Measurements from ENCODE around the gene PHACTR1.

PHACTR1 gene

DNA sequence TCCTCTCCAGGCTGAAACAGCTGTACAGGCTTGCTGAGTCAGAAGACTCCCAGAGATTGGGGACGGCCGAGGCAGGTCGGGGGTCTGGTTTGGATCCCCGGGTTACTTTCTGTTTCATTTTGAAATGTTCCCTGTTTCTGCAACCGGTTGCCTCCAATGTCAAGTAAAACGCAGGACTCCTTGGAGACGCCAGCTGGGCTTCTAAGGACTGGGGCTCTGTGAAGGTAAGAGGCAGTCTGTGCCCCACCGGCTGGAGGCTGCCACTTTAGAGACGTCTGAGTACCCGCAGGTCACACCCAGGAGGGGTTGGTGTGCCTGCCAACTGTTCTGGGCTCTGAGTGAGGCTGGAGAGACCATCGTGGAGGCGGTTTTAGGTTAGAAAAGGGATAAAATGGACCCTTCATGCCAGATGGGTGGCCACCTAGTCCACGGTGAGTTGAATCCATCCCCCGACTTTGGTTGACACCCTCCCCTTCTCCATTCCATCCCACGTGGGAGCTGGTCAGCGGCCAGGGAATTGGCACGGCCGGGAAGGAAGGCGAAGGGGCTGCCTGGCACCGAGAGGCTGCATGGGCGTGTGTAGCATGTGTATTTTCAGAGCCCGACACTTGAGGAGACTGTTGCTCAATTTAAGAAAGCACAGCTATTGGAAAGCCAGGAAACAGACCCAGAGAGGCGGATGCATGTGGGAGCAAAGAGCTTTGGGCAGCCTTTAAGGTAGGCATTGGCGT lies 240.9 kb downstream of the PHACTR1 start:
- DNase-seq: peak; percentile 2

DNA sequence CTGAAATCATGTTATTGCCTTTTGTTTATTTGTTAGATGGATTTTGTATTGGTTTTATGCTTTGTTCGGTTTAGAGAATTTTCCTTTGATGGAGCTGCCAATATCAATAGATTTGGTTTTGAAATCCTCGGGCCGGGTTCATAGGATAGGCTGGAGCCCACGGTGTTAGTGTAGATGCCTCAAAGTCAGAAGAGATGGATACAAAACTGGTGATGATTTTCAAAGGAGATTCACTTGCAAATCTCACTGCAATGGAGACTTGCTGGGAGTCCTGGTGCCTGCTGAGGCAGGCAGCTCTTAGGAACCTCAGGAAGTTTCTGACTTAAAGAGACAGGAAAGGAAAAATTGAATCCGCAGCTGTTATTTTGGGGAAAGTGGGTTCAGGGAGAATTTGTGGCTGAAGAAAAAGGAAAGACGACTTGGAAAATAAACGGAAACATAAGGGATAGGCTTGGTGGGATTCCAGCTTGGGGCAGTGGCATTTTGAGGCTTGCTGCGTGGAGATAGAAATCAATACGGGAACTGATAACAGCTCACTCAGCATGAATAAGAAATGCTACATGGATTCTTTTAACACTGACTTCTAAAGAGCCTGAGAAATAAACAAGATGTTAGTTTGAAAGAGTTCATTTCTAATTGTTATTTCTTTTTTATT lies 241.6 kb downstream of the PHACTR1 start:
- no peak for DNase-seq

DNA sequence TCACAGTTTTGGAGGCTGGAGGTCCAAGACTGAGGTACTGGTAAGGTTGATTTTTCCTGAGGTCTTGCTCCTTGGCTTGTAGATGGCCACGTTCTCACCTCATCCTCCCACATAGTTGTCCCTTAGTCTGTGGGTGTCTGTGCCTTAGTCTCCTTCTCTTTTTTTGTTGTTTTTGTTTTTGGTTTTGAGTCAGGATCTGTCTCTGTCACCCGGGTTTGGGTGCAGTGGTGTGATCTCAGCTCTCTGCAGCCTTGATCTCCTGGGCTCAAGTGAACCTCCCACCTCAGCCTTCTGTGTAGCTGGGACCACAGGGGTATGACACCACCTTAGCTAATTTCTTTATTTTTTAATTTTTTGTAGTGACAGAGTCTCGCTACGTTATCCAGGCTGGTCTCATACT lies 245.2 kb downstream of the PHACTR1 start:
- no peak for DNase-seq

DNA sequence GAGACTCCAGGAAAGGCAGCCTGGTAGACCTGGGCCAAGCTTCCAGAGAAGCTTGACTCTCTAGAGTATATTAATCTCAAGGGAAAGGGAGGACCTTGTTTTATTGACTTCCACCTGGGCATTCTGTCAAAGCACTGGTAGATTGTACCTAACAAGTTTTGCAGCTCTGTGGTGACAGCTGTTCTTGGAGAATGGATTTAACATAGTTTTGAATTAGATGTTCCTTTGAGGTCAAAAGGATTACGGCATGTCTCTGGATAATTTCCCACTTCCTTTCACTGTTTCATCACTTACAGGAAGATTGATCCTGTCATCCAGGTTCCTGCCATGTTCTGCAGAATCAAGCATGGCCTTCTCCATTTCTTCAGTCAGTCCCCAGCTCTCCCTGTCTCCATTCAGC lies 246.0 kb downstream of the PHACTR1 start:
- no peak for DNase-seq

DNA sequence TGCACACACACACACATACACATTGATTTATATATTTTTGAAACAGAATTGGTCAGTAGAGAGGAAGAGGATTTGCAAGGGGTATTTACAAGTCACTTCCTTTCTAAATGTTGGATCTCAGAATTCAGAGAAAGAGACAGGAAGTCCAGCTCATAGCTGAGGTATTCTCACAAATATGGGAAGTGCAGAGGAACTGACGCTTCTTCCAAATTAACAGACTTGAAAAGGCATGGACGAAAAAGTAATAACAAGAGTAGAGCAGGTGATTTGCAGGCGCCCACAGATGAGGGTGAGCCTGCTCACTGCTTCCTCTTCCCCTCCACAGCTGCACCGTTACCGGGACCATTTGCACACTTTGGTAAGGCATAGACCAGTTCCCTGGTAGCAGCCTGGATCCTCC lies 246.4 kb downstream of the PHACTR1 start:
- no peak for DNase-seq

DNA sequence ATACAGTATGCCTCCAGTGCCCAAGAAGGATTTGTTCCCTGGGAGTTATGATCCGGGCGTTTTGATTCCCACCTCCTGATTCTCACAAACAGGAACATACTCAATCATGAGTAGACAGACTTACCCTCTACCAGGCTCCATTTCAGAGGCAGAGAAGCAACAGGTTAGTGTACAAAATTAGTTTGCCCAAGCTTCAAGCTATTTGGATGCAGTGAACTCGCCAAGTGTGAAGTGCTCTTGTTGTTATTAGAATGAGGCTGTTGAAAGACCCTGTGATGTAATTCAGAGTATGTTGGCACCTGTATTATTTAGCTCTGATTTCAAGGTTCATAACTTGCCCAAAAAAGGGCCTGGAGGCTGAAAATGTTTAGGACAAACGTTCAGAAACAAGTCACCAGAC lies 247.0 kb downstream of the PHACTR1 start:
- no peak for DNase-seq

DNA sequence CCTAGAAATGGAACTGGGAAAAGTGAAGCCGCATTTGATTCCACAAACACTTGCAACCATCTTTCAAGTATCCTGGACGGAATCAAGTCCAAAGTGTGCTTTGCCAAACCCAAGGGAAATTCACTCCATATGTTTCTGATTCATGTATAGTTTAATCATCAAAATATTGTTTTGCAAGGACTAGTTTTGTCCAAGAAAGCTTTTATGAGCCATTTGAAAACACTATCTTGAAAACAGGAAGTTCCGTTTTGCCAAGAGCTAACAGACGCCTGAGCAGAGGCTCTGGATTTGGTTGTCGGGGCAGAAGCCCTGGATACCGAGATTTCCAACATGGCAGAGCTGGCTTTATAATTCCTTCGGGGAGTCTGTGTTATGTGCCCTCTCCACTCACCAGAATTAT lies 251.1 kb downstream of the PHACTR1 start:
- DNase-seq: no peak

DNA sequence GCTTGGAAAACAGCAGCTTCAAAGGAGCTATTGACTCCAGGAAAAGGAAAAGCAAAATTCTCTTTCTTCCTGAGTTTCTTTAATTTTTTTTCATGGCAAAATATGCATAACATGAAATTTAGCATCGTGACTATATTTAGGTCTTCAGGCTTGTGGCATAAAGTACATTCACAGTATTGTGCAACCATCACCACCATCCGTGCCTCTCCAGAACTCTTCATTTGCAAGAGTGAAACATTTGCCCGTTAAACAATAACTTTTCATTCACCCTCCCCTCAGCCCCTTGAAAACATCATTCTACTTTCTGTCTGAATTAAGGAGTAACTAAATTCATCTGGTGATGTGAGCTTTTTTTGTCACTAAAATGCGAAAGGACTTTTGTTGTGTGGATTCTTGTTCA lies 251.7 kb downstream of the PHACTR1 start:
- DNase-seq: no peak

DNA sequence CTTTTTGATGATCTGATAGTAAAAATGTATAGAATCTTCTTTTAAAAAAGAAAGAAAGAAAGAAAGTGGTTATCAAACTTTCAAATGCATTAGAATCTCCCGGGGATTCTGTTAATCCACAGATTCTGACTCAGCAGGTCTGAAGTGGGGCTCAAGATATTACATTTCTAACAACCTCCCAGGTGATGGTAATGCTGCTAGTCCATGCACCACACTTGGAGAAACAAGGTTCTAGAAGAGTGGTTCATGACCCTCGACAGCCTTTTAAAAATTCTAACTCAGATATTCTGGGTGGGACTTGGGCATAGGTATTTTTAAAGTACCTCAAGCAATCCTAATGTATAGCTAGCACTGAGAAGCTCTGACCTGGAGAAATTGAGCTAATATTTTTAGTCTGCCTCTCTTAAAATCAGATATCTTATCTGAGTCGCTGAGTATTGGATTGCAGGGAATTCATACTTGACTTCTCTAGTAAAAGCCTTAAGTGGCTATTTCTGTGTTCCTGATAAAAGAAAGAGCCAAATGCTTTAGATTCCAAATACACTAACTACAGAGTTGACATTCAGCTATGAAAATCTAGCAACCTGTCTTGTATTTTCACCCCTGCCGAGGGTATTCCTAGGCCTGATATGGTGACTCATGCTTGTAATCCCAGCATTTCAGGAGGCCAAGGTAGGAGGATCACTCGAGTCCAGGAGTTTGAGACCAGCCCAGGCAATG lies 252.4 kb downstream of the PHACTR1 start:
- no peak for DNase-seq

DNA sequence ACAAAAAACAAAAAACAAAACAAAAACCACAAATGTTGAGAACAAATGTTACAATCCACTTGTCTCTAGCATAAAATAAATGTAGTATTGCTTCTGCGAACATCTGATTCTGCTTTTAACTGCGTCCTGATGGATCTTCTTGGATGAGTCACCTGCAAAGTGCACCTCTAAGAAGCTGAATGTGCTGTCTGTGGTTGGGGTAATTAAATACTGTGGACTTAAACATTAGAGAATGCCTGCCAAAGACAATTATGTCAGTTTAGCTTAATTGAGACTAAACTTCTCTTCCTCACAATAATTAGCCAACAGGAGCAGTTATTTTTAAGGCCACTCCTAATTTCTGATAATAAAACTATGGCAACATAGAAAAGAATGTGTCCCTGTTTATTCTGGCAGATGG lies 253.4 kb downstream of the PHACTR1 start:
- no peak for DNase-seq

DNA sequence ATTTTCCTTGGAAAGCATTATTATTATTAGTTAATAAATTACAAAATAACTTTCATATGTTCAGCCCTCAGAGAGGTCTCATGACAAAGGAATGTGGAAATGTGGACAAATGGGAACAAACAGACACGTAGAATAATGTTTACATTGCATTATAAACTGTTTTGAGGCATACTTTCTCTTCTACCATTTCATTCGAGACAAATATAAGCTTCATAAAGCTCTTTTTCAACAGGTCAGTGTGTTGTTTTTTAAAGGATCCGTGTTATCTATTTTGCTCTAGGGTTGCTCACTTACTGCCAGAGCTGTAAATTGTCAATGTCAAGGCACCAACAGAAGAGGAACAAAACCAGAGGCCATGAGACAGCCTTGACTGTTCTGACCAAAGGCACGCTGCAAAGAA lies 256.8 kb downstream of the PHACTR1 start:
- no peak for DNase-seq

DNA sequence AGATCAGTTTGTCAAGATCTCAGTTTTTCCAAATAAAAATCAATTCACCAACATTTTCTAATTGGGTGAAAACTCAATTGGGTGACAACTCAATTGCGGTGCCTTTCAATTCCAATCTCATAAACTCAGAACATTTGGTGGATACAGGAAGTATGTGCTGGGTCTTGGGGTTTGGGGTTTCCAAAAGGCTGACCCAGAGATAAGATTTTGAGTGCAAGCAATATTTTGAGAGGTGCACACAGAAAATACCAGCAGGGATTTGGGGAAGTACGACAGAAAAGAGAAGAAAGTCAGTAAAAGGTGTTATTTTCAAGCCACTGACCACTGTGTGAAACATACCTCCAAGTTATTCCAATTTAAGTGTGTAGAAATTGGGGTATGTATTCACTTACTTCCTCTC lies 258.0 kb downstream of the PHACTR1 start:
- DNase-seq: no peak

DNA sequence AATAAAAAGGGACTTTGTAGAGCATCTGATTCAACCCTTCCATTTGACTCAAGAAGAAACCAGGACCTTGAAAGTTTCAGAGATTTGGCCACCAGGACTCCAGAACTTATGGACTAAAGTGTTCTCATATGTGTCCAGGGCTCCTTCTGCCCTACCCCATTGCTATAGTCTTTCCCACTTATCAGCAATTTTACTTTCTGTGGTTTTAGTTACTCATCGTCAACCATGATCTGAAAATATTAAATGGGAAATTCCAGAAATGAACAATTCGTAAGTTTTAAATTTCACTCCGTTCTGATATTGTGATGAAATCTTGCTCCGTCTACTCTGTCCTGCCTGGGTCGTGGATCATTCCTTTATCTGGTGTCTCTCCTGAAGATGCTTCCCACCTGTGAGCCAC lies 259.8 kb downstream of the PHACTR1 start:
- no peak for DNase-seq

DNA sequence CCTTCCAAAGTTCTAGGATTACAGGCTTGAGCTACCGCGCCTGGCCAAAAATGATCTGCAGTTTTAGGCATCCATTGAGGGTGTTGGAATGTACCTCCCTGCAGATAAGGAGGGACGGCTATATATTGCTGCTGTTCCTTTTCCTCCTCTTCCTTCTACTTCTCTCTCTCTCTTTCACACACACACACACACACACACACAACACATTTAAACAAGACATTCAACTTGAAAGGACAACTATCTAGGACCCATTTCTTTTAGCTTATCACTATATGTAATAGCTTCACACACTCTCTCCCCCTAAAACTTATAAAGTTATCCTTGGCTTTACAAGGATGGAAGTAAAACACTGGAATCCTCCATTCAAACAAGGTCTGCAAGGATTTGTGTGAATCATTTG lies 260.6 kb downstream of the PHACTR1 start:
- no peak for DNase-seq

DNA sequence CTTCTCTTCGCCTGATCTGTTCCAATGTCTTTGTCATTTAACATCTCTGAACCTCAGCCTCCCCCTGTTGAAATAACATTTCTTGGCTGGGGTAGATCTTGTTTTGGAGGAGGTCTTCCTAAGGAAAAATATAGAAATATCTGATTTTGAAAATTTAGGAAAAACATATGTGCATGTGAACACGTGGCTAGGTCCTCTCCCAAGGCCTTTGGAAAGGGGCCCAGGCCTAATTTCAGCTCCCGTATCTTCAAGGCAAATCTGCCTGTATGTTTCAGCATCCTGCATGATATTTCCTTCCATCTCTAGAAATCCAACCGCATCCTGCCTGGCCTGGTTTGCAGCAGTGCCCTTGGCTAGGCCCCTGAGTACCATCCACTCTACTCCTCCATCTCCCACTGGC lies 261.2 kb downstream of the PHACTR1 start:
- no peak for DNase-seq

DNA sequence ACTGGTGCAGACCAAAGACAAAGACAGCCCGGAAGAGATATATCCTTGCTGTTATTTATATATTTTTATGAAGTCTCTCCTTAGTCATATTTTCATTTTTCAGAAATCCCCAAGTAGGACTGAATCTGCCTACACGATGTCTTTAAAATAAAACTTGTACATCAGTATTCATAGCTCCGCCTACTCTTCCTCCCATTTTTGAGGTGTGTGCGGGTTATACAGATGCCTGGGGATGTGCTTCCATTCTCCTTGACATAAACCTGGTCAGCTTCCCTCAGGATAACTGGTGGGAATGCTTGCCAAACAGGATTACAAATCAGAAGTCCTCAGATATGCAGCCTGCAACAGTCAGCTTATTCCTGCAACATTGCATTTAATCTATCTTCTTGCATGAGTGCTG lies 264.2 kb downstream of the PHACTR1 start:
- no peak for DNase-seq

DNA sequence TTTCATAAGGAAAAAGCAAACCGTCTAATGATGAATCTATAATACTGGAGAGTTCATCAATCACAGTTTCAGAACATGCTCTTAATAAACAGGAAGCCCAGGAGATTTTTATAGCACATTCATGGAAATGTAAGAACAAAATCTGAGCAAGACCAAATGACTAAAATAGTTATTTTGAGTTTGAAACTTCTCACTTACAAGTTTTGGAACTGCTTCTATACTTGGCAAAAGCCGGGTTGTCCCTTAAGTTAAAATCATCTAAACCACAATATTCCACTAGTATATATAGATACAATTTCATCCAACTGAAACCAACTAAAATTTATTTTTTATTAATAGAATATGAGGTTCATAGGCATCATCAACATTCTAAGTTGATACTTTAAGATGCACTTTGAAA lies 268.2 kb downstream of the PHACTR1 start:
- DNase-seq: no peak

DNA sequence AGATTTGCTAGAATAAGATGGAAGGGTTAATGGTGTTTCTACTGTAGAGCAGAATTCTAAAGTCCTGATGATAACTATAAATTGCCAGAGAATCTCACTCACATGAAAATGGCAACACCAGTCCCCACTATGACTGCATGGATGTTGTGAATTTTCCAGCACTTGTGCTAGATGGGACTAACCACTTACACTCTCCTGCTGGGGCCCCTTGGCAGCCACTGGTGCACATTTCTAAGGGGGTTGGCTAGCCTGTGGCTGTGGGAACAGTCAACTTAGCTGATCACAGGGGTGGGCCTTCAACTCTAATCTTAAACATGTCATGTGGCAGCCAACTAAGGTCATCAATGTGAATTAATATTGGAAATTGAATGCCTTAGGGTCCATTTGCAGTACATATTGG lies 271.2 kb downstream of the PHACTR1 start:
- DNase-seq: no peak

DNA sequence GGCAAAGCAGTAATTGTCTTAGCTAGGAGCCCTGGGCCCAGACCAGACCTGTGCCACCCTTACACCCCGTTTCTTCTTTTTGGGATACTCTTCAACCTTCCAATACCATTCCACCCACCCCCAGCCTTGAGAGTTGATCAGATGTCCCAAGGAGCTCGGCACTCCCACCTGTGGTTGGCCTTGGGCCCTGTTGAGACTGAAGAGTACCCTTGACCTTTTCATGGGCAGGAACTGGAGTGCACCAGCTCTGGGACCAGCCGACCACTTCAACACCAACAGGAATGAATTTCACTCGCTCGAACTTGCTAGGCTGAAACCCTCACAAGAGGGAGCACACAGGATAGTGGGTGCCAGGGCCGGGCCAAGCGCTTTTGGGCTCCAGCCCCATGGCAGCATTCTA lies 273.6 kb downstream of the PHACTR1 start:
- no peak for DNase-seq

DNA sequence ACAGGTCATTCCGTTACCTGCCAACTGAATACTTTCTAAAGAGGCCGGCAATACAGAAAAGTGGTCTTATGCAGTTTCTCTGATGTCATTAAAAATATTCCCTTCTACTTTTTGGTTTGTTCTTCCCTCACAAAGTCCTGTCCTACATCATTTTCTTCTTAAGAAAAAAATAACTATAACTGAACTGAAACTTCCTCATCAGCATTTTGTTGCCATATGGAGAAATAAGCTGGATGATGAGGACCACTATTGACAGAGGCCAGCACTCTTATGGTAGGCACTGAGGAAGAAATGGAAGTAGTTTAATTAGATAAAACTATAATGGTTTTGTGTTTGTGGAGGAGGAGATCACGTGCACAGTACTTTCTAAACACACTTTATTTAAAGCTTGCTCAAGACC lies 274.9 kb downstream of the PHACTR1 start:
- no peak for DNase-seq

DNA sequence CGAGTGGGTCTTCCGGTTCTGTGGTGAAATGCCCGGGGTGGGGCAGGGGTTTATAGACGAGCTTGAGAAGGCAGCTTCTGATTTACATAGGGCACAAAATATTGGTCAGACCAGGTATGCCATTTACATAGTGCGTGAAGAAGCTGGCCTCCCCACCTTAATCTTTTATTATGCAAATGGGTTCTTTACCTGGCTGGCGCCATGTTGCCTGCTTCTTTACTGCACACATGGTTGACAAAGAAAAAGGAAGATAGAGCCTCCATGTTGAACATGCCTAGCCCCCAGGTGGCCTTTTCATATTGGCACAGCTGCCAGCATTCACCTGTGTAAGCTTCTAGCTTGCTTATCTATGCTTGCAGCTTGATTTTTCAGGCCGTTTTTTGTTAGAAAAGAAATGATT lies 276.2 kb downstream of the PHACTR1 start:
- DNase-seq: no peak

DNA sequence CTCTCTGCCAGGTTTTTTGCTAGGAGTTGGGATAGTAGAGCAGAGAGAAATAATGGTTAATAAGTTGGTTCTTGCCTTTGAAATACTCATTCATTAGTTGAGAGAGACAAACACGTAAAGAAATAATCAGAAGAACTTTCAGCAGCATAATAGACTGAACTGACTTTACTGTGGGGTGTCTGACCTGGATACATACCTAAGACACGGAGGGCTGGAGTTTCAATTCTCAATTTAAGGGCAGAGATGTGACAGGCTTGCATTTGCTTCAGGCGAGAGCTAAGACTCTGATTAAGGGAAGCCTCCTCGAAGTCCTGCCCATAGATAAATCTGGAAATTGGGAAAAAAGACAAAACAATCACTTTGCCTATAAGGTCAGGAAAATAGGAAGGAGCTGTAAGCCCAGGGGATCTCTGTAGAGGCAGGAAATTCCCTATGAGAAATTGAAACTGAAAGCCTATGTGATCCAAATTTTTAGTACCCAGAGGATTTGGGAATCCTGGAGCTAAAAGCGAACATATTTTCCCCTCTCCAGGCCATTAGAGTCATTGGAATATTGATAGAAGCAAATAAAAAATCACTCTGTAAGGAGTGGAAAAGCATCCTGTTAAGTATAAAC lies 276.8 kb downstream of the PHACTR1 start:
- no peak for DNase-seq

DNA sequence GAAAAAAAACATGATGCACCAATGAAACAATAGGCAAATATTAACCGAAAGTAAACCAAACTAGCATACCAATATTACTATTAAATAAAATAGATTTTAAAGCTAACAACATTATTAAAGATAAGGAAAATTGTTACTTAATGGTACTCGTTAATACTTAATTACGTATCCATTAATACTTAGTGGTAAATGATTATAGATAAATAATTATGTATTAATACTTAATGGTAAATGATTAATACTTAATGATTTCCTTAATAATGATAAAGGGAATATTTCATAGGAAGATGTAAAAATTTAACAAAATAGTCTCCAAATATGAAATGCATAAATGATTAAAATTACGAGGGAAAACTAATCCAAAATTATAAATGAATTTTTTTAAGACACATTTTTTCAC lies 278.9 kb downstream of the PHACTR1 start:
- no peak for DNase-seq

DNA sequence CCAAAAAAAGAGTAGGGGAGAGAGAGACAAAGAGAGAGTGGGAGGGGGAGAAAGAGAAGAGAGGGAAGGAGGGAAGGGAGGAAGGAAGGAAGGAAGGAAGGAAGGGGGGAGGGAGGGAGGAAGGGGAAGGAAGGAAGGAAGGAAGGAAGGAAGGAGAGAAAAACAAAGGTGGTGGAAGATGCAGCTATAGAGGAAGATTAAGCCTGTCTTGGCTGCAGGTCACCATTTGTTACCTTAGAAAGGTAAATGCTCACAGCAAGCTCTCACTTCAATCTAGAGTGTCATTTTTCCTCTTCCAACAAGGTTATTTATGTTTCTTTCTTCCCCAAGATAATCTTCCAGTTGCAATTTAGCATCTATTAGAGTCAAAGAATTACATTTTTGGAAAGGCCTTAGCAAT lies 284.0 kb downstream of the PHACTR1 start:
- DNase-seq: no peak

Data from stimulated activated CD4-positive, alpha-beta T cell treated with anti-CD3 and anti-CD28 coated beads, Interleukin-4, amount 100 ng/mL, for 1 hour (primary cell).